Transverse colon (tissue), 3 donors: ENCODE results near the gene GPC6.

ENCODE experiments used
- EP300 ChIP-seq: sonication (generic); formaldehyde crosslinking; IDR thresholded peaks from one replicate; pipeline ENCODE4 v1.6.1; 2017; ENCODE audit warnings: antibody characterized with exemption, low read depth
- TF ChIP-seq, protein P1 (sequence below), 5 experiments: fragments of 200-600 bp in 3 of 5; fragments of 450-650 bp in 2 of 5; sonication (generic) in 3 of 5; IDR thresholded peaks; 1 replicate in 2 of 5; 2 replicates in 3 of 5; pipeline ENCODE4 v1.5.1; 2016 to 2017; ENCODE audit warnings: antibody characterized with exemption in 5 of 5, inconsistent platforms in 3 of 5, mild to moderate bottlenecking in 2 of 5, moderate library complexity in 1 of 5

GRCh38 chr13:93956426-93956825 is 729.8 kb downstream of the GPC6 start:
- TF ChIP-seq, protein P1, sequence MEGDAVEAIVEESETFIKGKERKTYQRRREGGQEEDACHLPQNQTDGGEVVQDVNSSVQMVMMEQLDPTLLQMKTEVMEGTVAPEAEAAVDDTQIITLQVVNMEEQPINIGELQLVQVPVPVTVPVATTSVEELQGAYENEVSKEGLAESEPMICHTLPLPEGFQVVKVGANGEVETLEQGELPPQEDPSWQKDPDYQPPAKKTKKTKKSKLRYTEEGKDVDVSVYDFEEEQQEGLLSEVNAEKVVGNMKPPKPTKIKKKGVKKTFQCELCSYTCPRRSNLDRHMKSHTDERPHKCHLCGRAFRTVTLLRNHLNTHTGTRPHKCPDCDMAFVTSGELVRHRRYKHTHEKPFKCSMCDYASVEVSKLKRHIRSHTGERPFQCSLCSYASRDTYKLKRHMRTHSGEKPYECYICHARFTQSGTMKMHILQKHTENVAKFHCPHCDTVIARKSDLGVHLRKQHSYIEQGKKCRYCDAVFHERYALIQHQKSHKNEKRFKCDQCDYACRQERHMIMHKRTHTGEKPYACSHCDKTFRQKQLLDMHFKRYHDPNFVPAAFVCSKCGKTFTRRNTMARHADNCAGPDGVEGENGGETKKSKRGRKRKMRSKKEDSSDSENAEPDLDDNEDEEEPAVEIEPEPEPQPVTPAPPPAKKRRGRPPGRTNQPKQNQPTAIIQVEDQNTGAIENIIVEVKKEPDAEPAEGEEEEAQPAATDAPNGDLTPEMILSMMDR (IDR thresholded peaks at IDR 0.05) = no peak
- TF ChIP-seq EP300 = no peak
